HG02763 (cell line): ENCODE results near the gene SPTLC2.
"Not testable (repeated sequence)": the region's sequence is repeated elsewhere in the genome, so short reads cannot be mapped to it uniquely, and the experiment has no call there.

Source experiments
- ATAC-seq: cut with Tn5 transposase; IDR thresholded peaks from one replicate; pipeline ENCODE4 v1.9.1; 2021; ENCODE audit warnings: mild to moderate bottlenecking, moderate library complexity; ENCODE audit not compliant: unreplicated experiment

The SPTLC2 gene

GRCh38 chr14:77616454-77617229 lies at the start of gene SPTLC2:
TSS of gene SPTLC2 (minus strand) at chr14:77616637. CDS start at chr14:77616579, 58 bp downstream.
- peak; percentile 95 for ATAC-seq

- no peak for ATAC-seq
Observed at GRCh38 chr14:77663293-77663692, 46.9 kb upstream of the SPTLC2 start.

GRCh38 chr14:77661562-77661961 lies 45.1 kb upstream of the SPTLC2 start:
- not testable (repeated sequence) for ATAC-seq

GRCh38 chr14:77660754-77661153 lies 44.3 kb upstream of the SPTLC2 start:
- no peak for ATAC-seq

GRCh38 chr14:77659831-77660230 lies 43.4 kb upstream of the SPTLC2 start:
- ATAC-seq: no peak

- ATAC-seq: no peak
Observed at GRCh38 chr14:77657280-77657679, 40.8 kb upstream of the SPTLC2 start.

GRCh38 chr14:77654001-77654441 lies 37.6 kb upstream of the SPTLC2 start:
- no peak for ATAC-seq

- ATAC-seq: no peak
Observed at GRCh38 chr14:77649326-77649725, 32.9 kb upstream of the SPTLC2 start.

GRCh38 chr14:77648520-77649200 lies 32.2 kb upstream of the SPTLC2 start:
- no peak for ATAC-seq

GRCh38 chr14:77647853-77648252 lies 31.4 kb upstream of the SPTLC2 start:
- no peak for ATAC-seq

- no peak for ATAC-seq
Observed at GRCh38 chr14:77646907-77647306, 30.5 kb upstream of the SPTLC2 start.

- no peak for ATAC-seq
Observed at GRCh38 chr14:77645520-77646230, 29.2 kb upstream of the SPTLC2 start.

- no peak for ATAC-seq
Observed at GRCh38 chr14:77642407-77642806, 26.0 kb upstream of the SPTLC2 start.

- no peak for ATAC-seq
Observed at GRCh38 chr14:77641534-77642341, 25.3 kb upstream of the SPTLC2 start.

GRCh38 chr14:77640756-77641533 lies 24.5 kb upstream of the SPTLC2 start:
- no peak for ATAC-seq

GRCh38 chr14:77638771-77639171 lies 22.3 kb upstream of the SPTLC2 start:
- no peak for ATAC-seq

- ATAC-seq: not testable (repeated sequence)
Observed at GRCh38 chr14:77635869-77636268, 19.4 kb upstream of the SPTLC2 start.

- ATAC-seq: not testable (repeated sequence)
Observed at GRCh38 chr14:77635466-77635865, 19.0 kb upstream of the SPTLC2 start.

- ATAC-seq: no peak
Observed at GRCh38 chr14:77630111-77630510, 13.7 kb upstream of the SPTLC2 start.

GRCh38 chr14:77625360-77625759 lies 8.9 kb upstream of the SPTLC2 start:
- no peak for ATAC-seq
